Cardiac muscle cell (in vitro differentiated cells and primary cell): ENCODE results near the gene SLC38A11. TPM values are rescaled to one million over a fixed set of nuclear protein-coding genes. Genes with fewer than 3 reads are reported as not detected.

ENCODE experiments used
- DNase-seq, 2 donors: peaks; one replicate each; pipeline versions ENCODE4 v3.0.0 to v3.0.0-alpha.2; 2010 to 2017; ENCODE audit warnings: low read depth in 1 of 2, low spot score in 1 of 2
- H3K27ac ChIP-seq: fragments of 200-600 bp; sonication (generic); 2 replicates; pipeline ENCODE4 v1.5.1; 2016
- H3K27me3 ChIP-seq: fragments of 200-600 bp; sonication (generic); 2 replicates; pipeline ENCODE4 v1.6.0; 2016; ENCODE audit warnings: control low read depth
- H3K36me3 ChIP-seq: fragments of 200-600 bp; sonication (generic); 2 replicates; pipeline ENCODE4 v1.5.1; 2016; ENCODE audit warnings: control low read depth
- H3K4me1 ChIP-seq: fragments of 200-600 bp; sonication (generic); 2 replicates; pipeline ENCODE4 v1.8.1; 2017; ENCODE audit warnings: low read depth, mild to moderate bottlenecking, mixed run types
- H3K4me3 ChIP-seq: fragments of 200-600 bp; sonication (generic); 2 replicates; pipeline ENCODE4 v1.5.1; 2016; ENCODE audit warnings: mild to moderate bottlenecking
- H3K9me3 ChIP-seq: fragments of 200-600 bp; sonication (generic); 2 replicates; pipeline ENCODE4 v1.5.1; 2017; ENCODE audit warnings: low read depth, mild to moderate bottlenecking, control low read depth
- CTCF ChIP-seq: IDR thresholded peaks from 2 replicates; pipeline ENCODE4 v1.5.1; 2012; ENCODE audit warnings: low read depth, mild to moderate bottlenecking, low read length
- polyA plus RNA-seq: library from polyadenylated mRNA; unstranded; fragments of >200 nt; fragmentation: Nextera tagmentation; extraction: Ambion mirVana; gene quantifications from 2 replicates; pipeline ENCODE4 v1.2.1, GENCODE V29; 2016
- total RNA-seq: library from RNA; depleted of rRNA; stranded (reverse); fragments of >200 nt; gene quantifications from 2 replicates; pipeline ENCODE4 v1.2.3, GENCODE V29; 2016

SLC38A11 gene
- total and polyA plus RNA-seq, 2 experiments from 2014 or later: not detected

GRCh38 chr2:164937864-164938401 is 17.4 kb downstream of the SLC38A11 start:
- Histone ChIP-seq H3K4me1 (peaks cover 17% of the 10 kb centered on the region), H3K27ac (peak overlapping the region; percentile 62), H3K9me3 (no peaks in the 10 kb centered on the region), H3K27me3 (no peaks in the 10 kb centered on the region), H3K4me3 (no peak overlapping the region), H3K36me3 (no peaks in the 10 kb centered on the region)
- DNase-seq: peak in 1 of 2 donors; percentile 55
- TF ChIP-seq CTCF: no peak

- no peaks in the 10 kb centered on the region for H3K9me3 ChIP-seq
- no peak overlapping the region for H3K4me3 ChIP-seq
- H3K4me1 ChIP-seq: peaks cover 17% of the 10 kb centered on the region
- no peak overlapping the region for H3K27ac ChIP-seq
- no peak for DNase-seq
- no peaks in the 10 kb centered on the region for H3K27me3 ChIP-seq
- TF ChIP-seq CTCF: no peak
- H3K36me3 ChIP-seq: no peaks in the 10 kb centered on the region
Observed at GRCh38 chr2:164935118-164936101, 19.9 kb downstream of the SLC38A11 start.

GRCh38 chr2:164934401-164935117 is 20.8 kb downstream of the SLC38A11 start:
- H3K4me3 ChIP-seq: no peak overlapping the region
- no peak overlapping the region for H3K27ac ChIP-seq
- no peak for TF ChIP-seq CTCF
- no peaks in the 10 kb centered on the region for H3K27me3 ChIP-seq
- H3K4me1 ChIP-seq: peaks cover 17% of the 10 kb centered on the region
- no peaks in the 10 kb centered on the region for H3K36me3 ChIP-seq
- H3K9me3 ChIP-seq: no peaks in the 10 kb centered on the region
- DNase-seq: no peak

GRCh38 chr2:164933671-164934189 is 21.6 kb downstream of the SLC38A11 start:
- H3K4me1 ChIP-seq: peaks cover 16% of the 10 kb centered on the region
- TF ChIP-seq CTCF: no peak

GRCh38 chr2:164932377-164932776 is 22.9 kb downstream of the SLC38A11 start:
- TF ChIP-seq CTCF: no peak
- no peaks in the 10 kb centered on the region for H3K9me3 ChIP-seq
- no peak overlapping the region for H3K4me3 ChIP-seq
- H3K27ac ChIP-seq: no peak overlapping the region
- no peaks in the 10 kb centered on the region for H3K36me3 ChIP-seq
- H3K4me1 ChIP-seq: peaks cover 4% of the 10 kb centered on the region
- no peak for DNase-seq
- H3K27me3 ChIP-seq: no peaks in the 10 kb centered on the region

More at GRCh38 chr2:164933671-164934189, 21.6 kb downstream of the SLC38A11 start:
- Histone ChIP-seq H3K9me3 (no peaks in the 10 kb centered on the region), H3K27ac (no peak overlapping the region), H3K4me3 (no peak overlapping the region), H3K27me3 (no peaks in the 10 kb centered on the region), H3K36me3 (no peaks in the 10 kb centered on the region)
- DNase-seq: no peak
